ENCODE measurements around the gene FAM163A.

GRCh38 chr1:179714623-179715022 is 28.5 kb upstream of the FAM163A start:
- TF ChIP-seq GATA2 (IDR thresholded peaks at IDR 0.05; ENCODE audit: low read depth, low read length): no peak
- TF ChIP-seq GATA3 (IDR thresholded peaks at IDR 0.05; ENCODE audit: low read depth, low read length): no peak

All from SH-SY5Y (cell line).